Mucosa of descending colon (tissue), 3 donors: ENCODE results near the gene ALOX12B. TPM values are rescaled to one million over a fixed set of nuclear protein-coding genes. Genes with fewer than 3 reads are reported as not detected.

Experiments
- ATAC-seq: fragments of 200-7000 bp; cut with Tn5 transposase; one replicate; pipeline ENCODE4 v1.9.1; 2020; ENCODE audit warnings: mild to moderate bottlenecking, moderate library complexity
- DNase-seq, 3 donors: peaks; one replicate each; pipeline ENCODE4 v3.0.0-alpha.2; 2020
- H3K36me3 ChIP-seq: fragments of 200-600 bp; one replicate; pipeline ENCODE4 v1.8.0; 2021; ENCODE audit warnings: low read depth, mild to moderate bottlenecking
- H3K4me1 ChIP-seq: fragments of 200-600 bp; one replicate; pipeline ENCODE4 v1.8.0; 2021; ENCODE audit warnings: low read depth, mild to moderate bottlenecking
- H3K4me3 ChIP-seq: fragments of 200-600 bp; one replicate; pipeline ENCODE4 v1.8.0; 2021; ENCODE audit warnings: mild to moderate bottlenecking
- H3K9me3 ChIP-seq: fragments of 200-600 bp; one replicate; pipeline ENCODE4 v1.8.0; 2021; ENCODE audit warnings: mild to moderate bottlenecking
- CTCF ChIP-seq: fragments of 200-600 bp; IDR thresholded peaks from one replicate; pipeline ENCODE4 v1.8.0; 2022; ENCODE audit warnings: antibody characterized with exemption, mild to moderate bottlenecking
- intact Hi-C, 2 donors: fragments of 100-400 bp; cut with DNase I in 1 of 2; cut with micrococcal nuclease in 1 of 2; formaldehyde crosslinking; loops; one replicate each; pipeline versions ENCODE4 v1.11.0 to v1.11.1; 2022; cut with DNase I, micrococcal nuclease
- total RNA-seq, 3 donors: library from RNA; stranded (reverse); fragmentation: NEBNext Ultra II Directional in 2 of 3; extraction: Animal tissue kit (Norgen Biotek cat#: 25700) in 2 of 3; gene quantifications; one replicate each; pipeline versions ENCODE4 v1.2.1 to v1.2.4, GENCODE V29; 2021 to 2023
- donor health status: DM: no; HTN: no; CAD: no; lungs with moderate emphysema.
- donor health status: DM: no; HTN: no; CAD: no.
- donor health status: DM: no; HTN: yes; CAD: no.

Gene ALOX12B
- total RNA-seq, 3 donors from 2014 or later, result 0.25 to 0.65 (median 0.49) TPM

GRCh38 chr17:8123695-8124349, 36.3 kb upstream of the ALOX12B start, which contains the start of gene HES7:
Gene HES7, minus strand, starts transcription at chr17:8124106. Its CDS starts 22 bp downstream, at chr17:8124084.
- Histone ChIP-seq H3K4me3 (no peak within 1 kb of the TSS), H3K4me1 (peaks cover 62% of the 10 kb centered on the region), H3K9me3 (no peaks in the 10 kb centered on the region), H3K36me3 (no peaks in the 10 kb centered on the region)
- ATAC-seq, result no peak
- intact Hi-C loops, result no loop called here
- no peak for TF ChIP-seq CTCF
- DNase-seq, result peak in 1 of 3 donors; percentile 27

GRCh38 chr17:8122924-8123694, 35.6 kb upstream of the ALOX12B start:
- H3K4me3 ChIP-seq, result no peak overlapping the region
- TF ChIP-seq CTCF, result no peak
- DNase-seq (peak in 2 of 3 donors; percentile 44 to 61), ATAC-seq (no peak)
- H3K4me1 ChIP-seq, result peaks cover 67% of the 10 kb centered on the region
- no peaks in the 10 kb centered on the region for H3K36me3 ChIP-seq
- intact Hi-C loops, result no loop called here
- H3K9me3 ChIP-seq, result no peaks in the 10 kb centered on the region

- Histone ChIP-seq H3K4me1 (peaks cover 73% of the 10 kb centered on the region), H3K9me3 (no peaks in the 10 kb centered on the region), H3K4me3 (no peak overlapping the region), H3K36me3 (no peaks in the 10 kb centered on the region)
- intact Hi-C loops, result no loop called here
- DNase-seq (peak in 1 of 3 donors; percentile 44), ATAC-seq (no peak)
- no peak for TF ChIP-seq CTCF
These were observed 35.0 kb upstream of the ALOX12B start for GRCh38 chr17:8122422-8122923.

- Histone ChIP-seq H3K9me3 (no peaks in the 10 kb centered on the region), H3K36me3 (no peaks in the 10 kb centered on the region), H3K4me3 (no peak overlapping the region), H3K4me1 (peaks cover 71% of the 10 kb centered on the region)
- no peak for TF ChIP-seq CTCF
- DNase-seq (peak; percentile 57 to 77 (median 75)), ATAC-seq (peak; percentile 20)
- intact Hi-C loops, result no loop called here
These were observed 34.3 kb upstream of the ALOX12B start for GRCh38 chr17:8121681-8122421.

GRCh38 chr17:8121407-8121680, 33.8 kb upstream of the ALOX12B start:
- Histone ChIP-seq H3K9me3 (no peaks in the 10 kb centered on the region), H3K4me1 (peaks cover 70% of the 10 kb centered on the region), H3K4me3 (no peak overlapping the region), H3K36me3 (no peaks in the 10 kb centered on the region)
- no peak for TF ChIP-seq CTCF
- peak in 1 of 3 donors; percentile 63 for DNase-seq
- intact Hi-C loops, result no loop called here
- no peak for ATAC-seq
